GM19240 (cell line): ENCODE measurements around the gene SLC4A9.

Experiments used
- DNase-seq: peaks from one replicate; pipeline ENCODE4 v3.0.0; 2011; ENCODE audit warnings: low spot score; ENCODE audit not compliant: insufficient read length

Gene SLC4A9

DNA sequence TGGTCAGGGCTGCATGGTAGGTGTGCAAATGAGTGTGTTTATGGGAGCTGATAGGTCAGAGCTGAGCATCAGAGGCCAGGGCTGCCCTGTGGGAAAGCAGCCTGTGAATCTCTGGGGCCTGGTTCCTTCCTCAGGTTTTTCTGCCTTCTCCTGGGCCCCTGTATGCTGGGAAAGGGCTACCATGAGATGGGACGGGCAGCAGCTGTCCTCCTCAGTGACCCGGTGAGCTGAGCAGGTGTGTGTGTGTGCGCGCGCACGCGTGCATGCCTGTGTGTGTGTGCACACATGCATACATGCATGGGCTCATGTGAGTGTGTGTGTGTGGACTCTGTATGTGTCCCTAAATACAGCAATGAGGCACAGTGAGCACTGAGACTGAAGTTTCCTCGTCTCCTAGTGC is 2.3 kb downstream of the SLC4A9 start:
- no peak for DNase-seq

- peak; percentile 70 for DNase-seq
These were observed 3.1 kb downstream of the SLC4A9 start for GRCh38 chr5:140362875-140363630.

DNA sequence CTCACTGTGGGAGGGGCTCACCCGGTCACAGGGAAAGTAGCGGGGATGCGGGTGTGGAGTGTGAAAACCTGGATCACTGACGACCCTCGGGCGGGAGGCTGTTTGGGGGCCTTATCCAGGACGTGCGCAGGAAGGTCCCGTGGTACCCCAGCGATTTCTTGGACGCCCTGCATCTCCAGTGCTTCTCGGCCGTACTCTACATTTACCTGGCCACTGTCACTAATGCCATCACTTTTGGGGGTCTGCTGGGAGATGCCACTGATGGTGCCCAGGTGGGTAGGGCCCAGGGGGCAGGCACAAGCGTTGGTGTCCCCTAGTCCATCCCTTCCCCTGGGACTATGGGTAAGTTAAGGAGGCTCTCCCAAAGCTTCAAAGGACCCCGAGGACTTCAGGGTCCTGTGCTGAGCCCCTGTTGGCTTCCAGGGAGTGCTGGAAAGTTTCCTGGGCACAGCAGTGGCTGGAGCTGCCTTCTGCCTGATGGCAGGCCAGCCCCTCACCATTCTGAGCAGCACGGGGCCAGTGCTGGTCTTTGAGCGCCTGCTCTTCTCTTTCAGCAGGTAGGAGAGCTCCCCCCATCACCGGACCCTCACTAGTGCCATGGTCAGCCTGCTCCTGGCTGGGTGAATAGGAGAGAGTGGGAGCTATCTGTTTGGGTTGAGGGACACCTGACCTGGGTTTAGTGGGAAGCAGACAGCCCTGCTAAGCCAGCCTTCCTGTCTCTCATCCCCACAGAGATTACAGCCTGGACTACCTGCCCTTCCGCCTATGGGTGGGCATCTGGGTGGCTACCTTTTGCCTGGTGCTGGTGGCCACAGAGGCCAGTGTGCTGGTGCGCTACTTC is 3.9 kb downstream of the SLC4A9 start:
- no peak for DNase-seq

- DNase-seq: no peak
These were observed 4.4 kb downstream of the SLC4A9 start for GRCh38 chr5:140364472-140364765.

GRCh38 chr5:140365282-140365681 is 5.3 kb downstream of the SLC4A9 start:
- DNase-seq: no peak

GRCh38 chr5:140365941-140366340 is 5.9 kb downstream of the SLC4A9 start:
- no peak for DNase-seq

GRCh38 chr5:140366589-140367255 is 6.7 kb downstream of the SLC4A9 start:
- DNase-seq: no peak

DNA sequence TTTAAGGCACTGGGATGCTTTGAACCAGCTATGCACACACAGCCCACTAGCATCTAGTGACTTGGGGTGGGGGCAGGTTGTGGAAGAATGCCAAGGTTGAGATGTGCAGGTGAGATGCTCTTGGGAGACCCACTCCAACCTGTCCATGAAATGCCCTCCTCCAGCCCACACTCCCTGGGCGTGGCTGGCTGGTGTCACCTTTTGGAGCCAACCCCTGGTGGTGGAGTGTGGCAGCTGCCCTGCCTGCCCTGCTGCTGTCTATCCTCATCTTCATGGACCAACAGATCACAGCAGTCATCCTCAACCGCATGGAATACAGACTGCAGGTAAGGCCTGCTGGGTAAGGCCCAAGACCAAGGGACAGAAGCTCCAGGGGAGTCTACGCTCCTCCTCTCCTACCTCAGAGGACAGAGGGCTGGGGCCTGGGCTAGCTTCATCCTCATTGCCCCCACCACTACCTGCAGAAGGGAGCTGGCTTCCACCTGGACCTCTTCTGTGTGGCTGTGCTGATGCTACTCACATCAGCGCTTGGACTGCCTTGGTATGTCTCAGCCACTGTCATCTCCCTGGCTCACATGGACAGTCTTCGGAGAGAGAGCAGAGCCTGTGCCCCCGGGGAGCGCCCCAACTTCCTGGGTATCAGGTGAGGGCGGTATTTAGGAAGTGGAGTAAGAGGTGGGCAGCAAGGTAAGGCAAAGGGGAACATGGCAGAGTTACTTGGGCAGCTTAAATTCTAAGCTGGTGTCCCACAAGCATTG is 7.4 kb downstream of the SLC4A9 start:
- DNase-seq: no peak

DNA sequence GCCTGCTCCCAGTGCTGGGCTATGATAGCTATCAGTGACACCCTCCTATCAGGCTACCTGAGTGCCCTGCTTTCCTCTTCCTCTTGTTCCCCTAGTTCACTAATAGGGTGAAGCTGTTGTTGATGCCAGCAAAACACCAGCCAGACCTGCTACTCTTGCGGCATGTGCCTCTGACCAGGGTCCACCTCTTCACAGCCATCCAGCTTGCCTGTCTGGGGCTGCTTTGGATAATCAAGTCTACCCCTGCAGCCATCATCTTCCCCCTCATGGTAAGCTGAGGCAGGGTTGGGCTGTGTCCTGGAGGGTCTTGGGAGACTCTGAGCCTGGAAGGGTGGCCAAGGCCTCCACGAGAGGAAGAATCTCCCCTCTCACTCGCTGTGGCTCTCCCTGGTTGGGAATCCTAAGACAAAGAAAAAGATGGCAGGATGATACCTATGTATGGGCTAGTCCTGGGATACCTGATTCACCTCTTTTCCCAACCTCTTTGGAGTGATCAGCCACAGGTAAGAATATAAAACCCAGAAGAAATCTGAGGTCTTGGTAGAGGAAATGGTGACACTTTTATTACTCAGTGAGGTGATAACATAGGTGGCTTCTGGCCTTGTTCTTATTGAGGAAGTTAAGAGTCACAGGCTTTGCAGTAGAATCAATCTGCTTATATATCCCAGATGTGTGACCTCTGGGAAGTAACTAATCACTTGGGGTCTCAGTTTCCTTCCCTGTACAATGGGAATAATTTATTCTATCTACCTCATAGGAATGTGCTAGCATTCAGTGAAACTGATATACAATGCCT is 11.6 kb downstream of the SLC4A9 start:
- DNase-seq: no peak

- DNase-seq: no peak
These were observed 13.0 kb downstream of the SLC4A9 start for GRCh38 chr5:140372971-140373487.

GRCh38 chr5:140381351-140381750 is 21.4 kb downstream of the SLC4A9 start:
- DNase-seq: no peak

GRCh38 chr5:140381972-140382371 is 22.0 kb downstream of the SLC4A9 start:
- DNase-seq: no peak

DNA sequence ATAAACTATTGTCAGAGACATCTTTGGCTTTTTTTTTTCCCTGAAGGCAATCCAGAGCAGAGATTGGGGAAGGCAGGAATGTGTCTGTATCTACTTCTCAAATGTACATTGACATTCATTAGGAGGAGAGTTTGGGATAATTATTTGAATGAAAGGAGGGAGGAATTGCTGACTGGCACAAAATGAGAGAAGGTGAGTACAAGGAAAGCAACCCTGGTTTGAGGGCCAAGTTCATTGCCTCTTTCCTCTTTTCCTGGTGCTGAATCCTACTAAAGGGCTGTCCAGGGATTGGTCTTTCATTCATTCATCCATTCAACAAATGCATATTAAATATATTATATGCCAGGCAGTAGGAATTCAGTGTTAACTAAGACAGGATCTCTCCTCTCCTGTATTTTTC is 22.9 kb downstream of the SLC4A9 start:
- DNase-seq: no peak

DNA sequence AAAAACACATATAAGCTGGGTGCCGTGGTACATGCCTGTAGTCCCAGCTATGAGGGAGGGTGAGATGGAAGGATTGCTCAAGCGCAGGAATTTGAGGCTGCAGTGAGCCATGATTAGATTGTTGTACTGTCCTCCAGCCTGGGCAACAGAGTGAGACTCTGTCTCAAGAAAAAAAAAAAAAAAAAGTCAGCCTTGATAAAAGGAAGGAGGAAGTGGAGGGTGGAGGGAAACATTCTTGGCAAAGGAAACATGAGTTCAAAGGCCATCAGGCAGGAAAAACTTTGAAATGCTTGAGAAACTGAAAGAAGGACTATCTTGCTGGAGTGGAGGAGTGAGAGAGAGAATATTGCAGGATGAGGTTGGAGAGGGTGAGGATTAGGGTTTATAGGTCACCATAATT is 23.3 kb downstream of the SLC4A9 start:
- DNase-seq: no peak

GRCh38 chr5:140388052-140388451 is 28.1 kb downstream of the SLC4A9 start:
- no peak for DNase-seq

- no peak for DNase-seq
These were observed 31.3 kb downstream of the SLC4A9 start for GRCh38 chr5:140391312-140391711.

DNA sequence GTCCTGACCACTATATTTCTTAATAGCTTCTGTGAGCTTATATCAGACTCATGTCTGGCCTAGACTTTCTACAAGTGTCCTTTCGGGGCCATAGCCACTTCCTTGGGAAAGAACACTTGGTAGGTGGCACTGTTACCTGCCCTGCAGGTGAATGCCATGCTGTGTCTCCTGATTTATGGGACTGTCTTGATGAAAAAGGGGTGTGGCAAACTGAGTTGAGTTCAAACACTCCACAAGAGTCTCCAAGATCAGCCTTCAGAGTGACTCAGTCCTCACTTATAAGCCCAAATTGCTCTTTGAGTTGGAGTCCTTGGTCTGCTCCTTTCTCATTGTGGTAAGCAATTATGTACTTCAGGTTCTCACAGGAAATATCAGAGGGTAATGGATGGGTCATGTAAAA is 31.7 kb downstream of the SLC4A9 start:
- DNase-seq: no peak

GRCh38 chr5:140393738-140394137 is 33.7 kb downstream of the SLC4A9 start:
- no peak for DNase-seq

- no peak for DNase-seq
These were observed 38.4 kb downstream of the SLC4A9 start for GRCh38 chr5:140398379-140398811.

DNA sequence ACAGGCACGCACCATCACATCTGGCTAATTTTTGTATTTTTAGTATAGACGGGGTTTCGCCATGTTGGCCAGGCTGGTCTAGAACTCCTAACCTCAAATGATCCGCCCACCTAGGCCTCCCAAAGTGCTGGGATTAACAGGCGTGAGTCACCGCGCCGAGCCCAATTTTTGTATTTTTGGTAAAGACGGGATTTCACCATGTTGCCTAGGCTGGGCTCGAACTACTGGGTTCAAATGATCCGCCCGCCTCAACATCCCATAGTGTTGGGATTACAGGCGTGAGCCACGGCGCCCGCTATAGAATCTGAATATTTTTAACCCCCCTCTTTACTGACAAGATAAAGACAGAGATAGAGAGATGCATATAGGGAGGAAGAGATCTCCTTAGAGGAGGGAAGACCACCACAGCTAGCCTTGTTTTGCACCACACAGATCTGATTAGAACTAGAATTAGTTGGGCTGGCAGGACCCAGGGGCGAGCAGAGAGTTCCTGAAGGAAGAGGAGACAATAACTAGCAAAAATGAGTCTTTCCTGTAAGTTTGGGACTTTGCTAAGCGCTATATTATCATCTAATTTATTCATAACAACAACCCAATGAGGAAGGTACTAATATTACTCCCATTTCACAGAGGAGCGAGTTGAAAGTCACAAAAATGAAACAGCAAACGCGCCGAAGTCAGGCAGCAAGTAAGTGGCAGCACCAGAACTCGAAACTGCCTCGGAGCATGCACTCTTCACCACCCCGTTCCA is 40.2 kb downstream of the SLC4A9 start:
- DNase-seq: no peak
